ENCODE measurements around the gene TBXAS1.

The TBXAS1 gene

GRCh38 chr7:140004672-140005071 lies 175.6 kb downstream of the TBXAS1 start:
- DNase-seq (ENCODE audit: low spot score) = no peak

- DNase-seq (ENCODE audit: low spot score) = no peak
Measured at GRCh38 chr7:140005341-140005740, 176.3 kb downstream of the TBXAS1 start.

- peak; percentile 49 for DNase-seq (ENCODE audit: low spot score)
Measured at GRCh38 chr7:140005754-140006503, 176.9 kb downstream of the TBXAS1 start.

GRCh38 chr7:140006600-140006999 lies 177.5 kb downstream of the TBXAS1 start:
- DNase-seq (ENCODE audit: low spot score) = no peak

GRCh38 chr7:140007051-140007690 lies 178.1 kb downstream of the TBXAS1 start:
- DNase-seq (ENCODE audit: low spot score) = no peak

- DNase-seq (ENCODE audit: low spot score) = no peak
Measured at GRCh38 chr7:140008755-140009610, 179.9 kb downstream of the TBXAS1 start.

- no peak for DNase-seq (ENCODE audit: low spot score)
Measured at GRCh38 chr7:140009735-140010134, 180.7 kb downstream of the TBXAS1 start.

GRCh38 chr7:140010194-140010895 lies 181.3 kb downstream of the TBXAS1 start:
- no peak for DNase-seq (ENCODE audit: low spot score)

DNA sequence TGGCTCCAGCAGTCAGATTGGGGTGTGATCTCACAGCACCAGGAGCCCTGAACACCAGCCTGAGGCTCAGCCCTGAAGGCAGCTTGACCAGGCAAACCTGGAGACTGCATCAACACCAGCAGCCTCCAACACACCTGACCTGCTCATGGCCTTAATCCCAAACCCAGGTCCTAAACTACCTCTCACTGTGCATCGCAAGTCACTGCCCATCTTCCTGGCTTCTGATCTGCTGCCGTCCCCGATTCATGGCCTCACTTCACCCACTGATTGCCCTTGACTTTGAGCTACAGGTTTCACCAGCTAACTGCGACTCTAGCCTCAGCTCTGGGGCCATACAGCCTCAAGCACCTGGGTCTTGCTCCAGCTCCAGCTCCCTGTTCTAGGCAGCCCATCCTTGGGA lies 184.6 kb downstream of the TBXAS1 start:
- no peak for DNase-seq (ENCODE audit: low spot score)

DNA sequence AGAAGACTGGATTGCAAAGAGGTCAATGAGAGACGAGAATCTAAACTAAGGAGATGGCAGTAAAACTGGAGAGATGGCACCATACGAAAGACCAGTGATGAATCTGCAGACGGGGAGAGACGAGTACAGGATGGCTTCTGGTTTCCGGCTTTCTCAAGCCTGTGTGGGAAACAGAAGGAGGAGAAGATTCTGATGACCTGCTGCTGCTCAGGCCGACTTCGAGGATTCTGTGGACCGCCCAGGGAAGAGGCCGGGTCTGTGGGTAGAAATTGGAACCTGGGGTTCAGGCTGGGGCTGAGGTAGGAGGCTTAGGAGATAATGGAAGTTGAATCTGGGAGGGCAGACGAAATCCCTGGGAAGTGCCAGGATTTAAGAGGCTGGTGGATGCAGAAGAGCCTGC lies 185.1 kb downstream of the TBXAS1 start:
- DNase-seq (ENCODE audit: low spot score) = no peak

DNA sequence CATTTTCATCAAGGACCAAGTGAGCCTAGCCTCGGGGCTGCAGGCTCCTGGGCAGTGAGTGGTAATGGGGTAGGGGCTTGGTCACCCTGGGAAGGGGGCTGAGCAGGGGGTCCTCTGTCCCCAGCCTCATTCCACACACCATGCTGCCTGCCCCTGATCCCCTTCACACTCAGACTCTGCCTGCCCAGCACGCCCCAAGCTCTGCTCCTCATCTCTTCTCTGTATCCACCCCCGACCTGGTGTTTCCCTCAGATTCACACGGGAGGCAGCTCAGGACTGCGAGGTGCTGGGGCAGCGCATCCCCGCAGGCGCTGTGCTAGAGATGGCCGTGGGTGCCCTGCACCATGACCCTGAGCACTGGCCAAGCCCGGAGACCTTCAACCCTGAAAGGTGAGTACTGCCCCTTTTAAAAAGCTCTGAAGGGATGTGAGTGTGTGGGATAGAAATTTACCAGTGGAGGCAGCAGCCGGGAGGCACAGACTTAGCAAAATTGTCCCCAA lies 186.5 kb downstream of the TBXAS1 start:
- DNase-seq (ENCODE audit: low spot score) = no peak

DNA sequence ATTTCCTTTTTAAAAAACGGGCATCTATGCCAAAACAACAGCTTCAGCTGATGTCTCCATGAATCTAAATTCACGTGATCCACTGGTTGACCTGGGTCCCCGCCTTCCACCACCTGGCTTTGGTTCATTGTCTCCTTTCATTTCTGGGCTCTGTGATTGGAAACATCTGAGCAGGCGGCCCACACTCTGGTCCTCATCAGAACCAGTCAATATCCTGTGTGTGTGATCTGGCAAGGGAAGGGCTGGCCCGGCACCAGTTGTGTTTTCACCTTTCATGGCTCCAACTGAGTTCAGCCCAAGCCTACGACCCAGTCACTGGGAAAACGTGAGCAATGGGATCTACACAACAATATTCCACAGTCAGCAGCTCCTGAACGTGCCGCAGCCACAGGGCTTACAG lies 187.5 kb downstream of the TBXAS1 start:
- DNase-seq (ENCODE audit: low spot score) = no peak

DNA sequence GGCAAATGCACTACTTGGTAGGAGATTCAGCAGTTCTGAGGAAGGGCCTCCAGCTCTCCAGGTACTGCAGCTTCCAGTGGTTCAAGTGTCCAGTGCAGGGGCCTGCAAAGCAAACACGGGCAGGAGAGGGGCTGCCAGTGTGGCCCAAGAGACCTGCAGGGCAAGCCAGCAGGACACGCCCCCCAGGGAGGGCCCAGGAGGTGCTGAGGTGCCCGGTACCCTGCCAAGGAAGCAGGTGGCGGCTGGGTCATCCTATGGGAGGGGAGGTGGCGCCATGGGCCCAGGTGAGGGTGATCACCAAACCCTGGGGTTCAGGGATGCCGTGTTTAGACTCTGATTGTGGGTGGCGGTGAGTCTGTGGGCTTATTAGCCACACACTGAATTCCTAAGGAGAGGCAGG lies 188.0 kb downstream of the TBXAS1 start:
- DNase-seq (ENCODE audit: low spot score) = no peak

DNA sequence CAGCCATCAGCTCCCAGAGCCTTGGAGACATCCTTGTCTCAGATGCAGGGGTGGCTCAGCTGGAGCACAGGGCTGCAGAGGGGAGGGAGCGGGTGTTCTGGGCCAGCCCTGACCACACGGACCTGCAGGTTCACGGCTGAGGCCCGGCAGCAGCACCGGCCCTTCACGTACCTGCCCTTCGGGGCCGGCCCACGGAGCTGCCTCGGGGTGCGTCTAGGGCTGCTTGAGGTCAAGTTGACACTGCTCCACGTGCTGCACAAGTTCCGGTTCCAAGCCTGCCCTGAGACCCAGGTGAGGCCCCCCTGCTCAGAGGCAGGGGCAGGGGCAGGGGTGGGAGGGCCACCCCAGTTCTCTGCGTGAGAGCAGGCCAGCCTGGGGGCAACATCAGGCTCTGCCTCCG lies 188.5 kb downstream of the TBXAS1 start:
- no peak for DNase-seq (ENCODE audit: low spot score)

- DNase-seq (ENCODE audit: low spot score) = no peak
Measured at GRCh38 chr7:140018125-140019043, 189.3 kb downstream of the TBXAS1 start.

- DNase-seq (ENCODE audit: low spot score) = no peak
Measured at GRCh38 chr7:140019172-140019571, 190.1 kb downstream of the TBXAS1 start.

- no peak for DNase-seq (ENCODE audit: low spot score)
Measured at GRCh38 chr7:140019606-140020005, 190.5 kb downstream of the TBXAS1 start.

DNA sequence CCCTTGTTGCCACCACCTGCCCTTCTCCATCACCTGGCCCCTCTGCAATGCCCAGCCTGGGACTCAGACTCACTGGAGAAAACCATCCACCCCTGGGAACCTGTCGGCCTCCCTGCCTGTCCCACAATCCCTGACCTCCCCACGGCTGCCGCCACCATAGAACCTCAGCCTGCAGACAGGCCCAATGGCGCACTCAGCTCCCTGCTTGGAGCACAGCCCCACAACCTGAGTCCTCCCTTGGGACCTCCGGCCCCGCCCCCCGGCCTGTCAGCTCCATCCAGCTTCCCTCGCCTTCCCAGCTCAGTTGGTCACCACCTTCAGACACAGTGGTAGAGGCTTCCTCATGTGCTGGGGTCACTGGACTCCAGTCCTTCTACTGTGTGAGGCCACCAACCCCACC lies 192.5 kb downstream of the TBXAS1 start:
- no peak for DNase-seq (ENCODE audit: low spot score)

- DNase-seq (ENCODE audit: low spot score) = no peak
Measured at GRCh38 chr7:140022582-140023211, 193.6 kb downstream of the TBXAS1 start.

GRCh38 chr7:140023728-140024127 lies 194.7 kb downstream of the TBXAS1 start:
- DNase-seq (ENCODE audit: low spot score) = no peak

Measured in kidney tubule cell (primary cell).